GM21515 (cell line): Measurements from ENCODE around the gene FGR.

Experiments
- ATAC-seq: cut with Tn5 transposase; IDR thresholded peaks from one replicate; pipeline ENCODE4 v1.9.1; 2021; ENCODE audit not compliant: unreplicated experiment

FGR gene

DNA sequence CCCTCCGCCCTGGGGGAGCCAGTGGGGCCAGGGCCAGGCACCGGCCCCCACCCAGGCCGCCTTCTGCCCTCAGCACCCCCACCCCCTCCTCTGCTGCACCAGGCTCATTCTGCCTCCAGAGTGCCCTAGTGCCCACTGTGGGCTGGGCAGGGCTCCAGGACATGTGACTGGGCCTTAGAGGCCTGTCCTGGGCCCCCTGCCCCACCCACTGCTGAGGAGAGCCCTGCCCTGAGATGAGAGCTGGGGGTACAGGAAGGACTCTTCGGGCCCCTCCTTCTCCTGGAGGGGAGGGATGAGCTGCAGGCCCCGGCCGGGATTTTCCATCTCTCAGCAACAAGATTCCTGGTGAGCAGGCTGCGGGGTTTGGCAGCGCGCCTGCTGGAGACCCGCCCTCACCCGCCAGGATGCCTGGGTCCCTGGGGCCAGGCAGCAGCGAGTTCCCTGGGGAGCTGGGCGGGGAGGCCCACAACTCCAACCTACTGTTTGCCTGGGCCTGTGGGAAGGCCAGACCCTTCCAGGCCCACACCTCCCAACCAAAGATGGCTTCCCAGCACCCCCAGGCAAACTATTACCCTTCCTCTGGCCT lies 45.1 kb downstream of the FGR start:
- no peak for ATAC-seq

DNA sequence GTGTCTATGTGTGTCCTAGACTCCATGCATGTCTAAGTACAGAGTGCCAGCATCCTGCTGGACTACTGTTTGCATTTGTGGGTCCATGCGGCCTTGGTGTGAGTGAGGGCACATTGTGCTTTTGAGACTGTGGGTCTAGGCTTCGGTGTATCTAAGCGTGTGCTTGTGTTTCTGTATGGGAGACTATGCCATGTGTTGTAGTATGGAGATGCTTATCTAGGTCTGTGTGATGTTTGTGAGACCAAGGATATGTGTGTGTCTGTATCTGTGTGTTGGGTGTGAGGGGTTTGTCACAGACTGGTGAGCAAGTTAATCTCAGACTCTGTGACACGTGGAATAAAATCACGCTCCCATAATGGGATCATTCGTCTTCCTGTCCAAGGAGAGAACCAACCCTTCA lies 45.5 kb downstream of the FGR start:
- no peak for ATAC-seq

DNA sequence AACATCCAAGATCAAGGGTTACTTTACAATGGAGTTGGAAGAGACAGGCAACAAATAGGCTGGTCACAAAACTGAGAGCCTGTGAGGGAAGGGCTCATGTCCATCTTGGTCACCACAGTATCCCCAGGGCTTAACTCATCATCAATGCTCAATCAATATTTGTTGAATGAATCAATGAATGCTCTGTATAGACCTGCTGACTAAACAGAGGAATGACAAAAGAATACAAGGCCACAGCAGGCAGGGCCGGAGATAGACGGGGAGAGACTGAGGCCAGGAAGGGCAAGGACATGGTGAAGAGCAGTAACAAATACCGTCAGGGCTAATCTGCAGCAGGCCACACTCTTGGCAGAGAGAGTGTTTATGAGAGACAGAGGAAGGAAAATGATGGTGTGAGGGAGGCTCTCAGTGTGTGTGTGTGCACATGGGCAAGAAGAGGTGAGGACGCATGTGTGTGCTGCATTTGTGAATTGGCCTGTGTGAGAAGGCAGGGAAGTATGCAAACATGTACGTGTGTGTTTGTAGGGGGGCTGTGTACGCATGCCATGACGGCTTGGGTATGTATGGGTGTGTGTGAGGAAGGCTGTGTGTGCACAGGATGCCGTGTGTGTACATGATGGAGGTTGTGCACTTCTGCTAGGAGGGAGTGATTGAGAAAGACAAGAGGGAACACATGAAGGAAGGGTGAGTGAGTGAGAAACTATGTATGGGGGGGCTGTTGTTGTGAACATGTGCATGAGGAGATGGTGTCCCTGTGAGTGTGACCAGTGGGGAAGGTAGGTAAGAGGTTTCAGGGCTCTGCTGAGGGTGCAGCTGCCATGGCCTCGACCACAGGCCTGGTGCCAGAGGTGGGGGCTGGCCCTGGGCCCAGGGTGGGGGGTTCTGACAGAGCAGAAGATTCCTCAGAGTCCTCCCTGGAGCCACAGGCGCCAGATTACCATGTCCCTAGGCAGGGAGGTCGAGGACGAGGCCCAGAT lies 46.4 kb downstream of the FGR start:
- ATAC-seq, result no peak

DNA sequence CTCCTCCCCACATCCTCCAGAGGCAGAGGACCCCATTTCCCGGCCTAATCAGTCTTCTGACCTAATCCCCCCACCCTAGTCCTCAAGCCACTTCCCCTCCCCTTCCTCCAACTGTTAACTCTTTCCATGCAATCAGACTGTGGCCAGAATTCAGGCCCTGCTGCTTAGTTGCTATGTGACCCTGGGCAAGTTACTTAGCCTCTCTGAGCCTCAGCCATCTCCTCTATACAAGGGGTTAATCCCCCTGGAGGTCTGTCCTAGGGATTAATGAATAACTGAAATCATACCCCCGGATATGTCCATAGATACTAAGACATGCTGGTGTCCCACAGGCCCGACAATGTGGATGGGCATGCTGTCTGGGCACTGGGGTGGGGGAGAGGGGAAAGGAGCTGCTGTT lies 49.3 kb downstream of the FGR start:
- no peak for ATAC-seq

DNA sequence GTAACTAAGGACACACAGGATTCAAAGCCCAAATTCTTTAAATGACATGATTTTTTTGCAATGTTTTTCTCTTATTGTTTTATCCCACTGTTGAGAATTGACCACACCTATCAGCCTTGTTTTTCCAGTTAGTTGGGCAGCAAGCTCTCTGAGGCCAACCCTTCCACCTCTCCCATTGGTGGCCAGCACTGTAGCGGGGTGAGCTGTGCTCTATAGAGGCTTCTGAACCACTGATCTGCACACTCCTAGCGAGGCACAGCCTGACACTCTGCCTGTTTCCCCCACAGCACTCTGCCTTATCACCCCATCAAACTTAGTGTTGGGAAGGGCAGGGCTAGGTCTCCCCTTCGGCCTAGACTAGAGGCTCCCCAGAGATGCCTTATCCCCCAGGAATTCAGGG lies 50.5 kb downstream of the FGR start:
- no peak for ATAC-seq

DNA sequence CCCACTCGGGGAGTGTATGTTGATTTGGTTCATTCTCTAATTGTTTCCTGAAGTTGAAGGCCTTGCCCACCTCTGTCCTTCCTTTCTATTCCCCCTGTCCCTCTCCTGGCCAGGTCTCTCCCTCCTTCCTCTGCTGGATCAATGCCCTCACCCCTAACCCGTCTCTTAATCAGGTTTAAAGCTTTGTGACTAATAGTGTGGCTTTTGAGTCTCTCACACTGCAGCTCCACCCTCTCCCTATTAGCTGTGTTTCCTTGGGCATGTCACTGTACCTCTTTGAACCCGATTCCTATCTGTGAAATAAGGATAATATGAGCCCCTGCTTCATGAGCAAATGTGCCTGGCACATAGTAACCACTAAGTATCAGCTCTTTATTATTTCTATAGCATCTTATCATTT lies 51.5 kb downstream of the FGR start:
- ATAC-seq, result no peak

DNA sequence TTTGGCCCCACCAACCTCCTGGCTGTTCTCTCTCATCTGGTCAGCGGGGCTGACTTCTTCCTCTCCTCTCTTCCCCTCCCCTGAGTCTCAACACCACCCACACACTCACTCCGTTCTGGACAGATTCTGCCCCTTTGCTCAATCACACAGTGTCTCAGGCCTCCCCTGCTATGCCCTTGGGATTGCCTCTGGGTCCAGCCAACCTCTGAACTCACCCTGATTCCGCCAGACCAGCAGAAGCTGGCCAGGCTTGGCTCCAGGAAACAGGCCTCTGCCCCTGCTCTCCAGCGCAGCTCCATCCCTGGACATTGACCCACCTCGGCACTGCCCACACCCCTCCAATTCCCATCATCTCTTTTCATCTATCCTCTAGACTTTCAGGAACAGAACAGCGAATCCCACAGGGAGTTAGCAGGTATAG lies 53.2 kb downstream of the FGR start:
- ATAC-seq, result no peak

DNA sequence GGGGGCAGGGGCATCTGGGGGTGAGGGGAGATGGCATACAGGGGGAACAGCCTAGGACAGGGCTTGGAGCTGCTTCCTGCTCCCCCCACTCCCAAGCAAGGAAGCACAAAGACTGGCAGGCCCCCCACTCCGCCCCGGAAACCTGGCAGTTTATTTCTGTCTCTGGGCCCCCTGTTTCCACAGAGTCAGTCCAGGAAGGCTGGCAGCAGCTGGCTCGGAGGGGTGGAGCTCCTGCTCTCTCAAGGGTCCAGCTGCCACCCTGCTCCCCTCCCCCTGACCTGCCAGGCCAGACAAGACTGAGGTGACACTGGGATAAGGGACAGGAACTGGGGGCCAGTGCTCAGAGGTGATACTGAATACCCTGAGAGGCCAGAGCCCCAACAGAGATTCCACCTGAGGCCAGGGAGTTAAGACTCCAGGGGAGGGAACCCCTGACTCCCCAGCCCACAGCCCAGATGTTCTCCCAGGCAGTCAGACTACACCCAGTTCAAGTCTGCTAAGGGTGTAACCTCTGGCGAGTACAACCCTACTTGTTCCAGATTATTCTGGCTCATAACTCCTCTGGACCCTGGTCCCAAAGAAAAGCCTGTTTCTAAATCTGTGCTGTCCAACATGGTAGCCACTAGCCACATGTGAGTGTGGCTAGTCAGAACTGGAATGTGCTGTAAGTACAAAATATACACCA lies 57.3 kb downstream of the FGR start:
- ATAC-seq, result no peak

DNA sequence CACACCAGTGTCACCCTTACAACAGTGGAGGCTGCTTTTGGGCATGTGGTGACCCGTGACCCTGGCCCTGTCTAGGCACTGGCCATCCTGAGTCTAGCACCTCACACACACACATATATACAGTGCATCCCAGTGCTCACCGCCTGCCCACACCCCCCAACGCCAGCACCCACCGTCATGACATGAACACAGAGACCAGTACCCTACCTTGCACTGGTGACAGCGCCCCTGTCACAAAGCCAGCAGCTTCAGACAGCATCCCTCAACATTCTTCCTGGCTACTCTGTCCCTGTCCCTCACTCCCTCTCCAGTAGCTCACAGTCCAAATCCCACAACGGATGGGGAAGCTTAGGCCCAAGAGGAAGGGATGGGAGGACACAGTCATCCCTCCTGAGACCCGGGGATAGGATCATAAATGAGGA lies 58.2 kb downstream of the FGR start:
- ATAC-seq, result no peak

DNA sequence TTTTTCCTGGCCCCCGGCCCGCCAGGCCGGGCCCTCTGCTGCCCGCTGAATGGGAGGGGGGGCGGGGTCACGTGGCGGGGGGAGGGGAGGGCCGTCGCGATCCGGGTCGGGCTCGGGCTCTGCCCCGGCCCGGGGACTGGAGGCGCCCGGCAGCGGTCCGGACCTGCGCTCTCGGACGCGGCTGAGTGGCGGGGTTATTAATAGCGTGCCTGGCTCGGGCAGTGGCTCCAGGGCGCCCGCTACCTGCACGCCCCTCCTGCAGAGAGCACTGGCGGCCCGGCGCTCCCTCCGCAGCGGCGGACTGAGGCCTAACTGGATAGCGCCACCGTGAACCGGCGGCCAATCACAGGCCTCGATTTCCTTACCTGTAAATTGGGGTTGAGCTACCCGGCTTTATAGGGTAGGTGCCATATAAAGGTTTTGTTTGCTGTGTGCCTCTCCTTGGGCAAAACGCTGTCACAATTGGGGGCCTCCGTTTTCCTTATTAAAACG lies 59.1 kb downstream of the FGR start:
- ATAC-seq, result no peak

DNA sequence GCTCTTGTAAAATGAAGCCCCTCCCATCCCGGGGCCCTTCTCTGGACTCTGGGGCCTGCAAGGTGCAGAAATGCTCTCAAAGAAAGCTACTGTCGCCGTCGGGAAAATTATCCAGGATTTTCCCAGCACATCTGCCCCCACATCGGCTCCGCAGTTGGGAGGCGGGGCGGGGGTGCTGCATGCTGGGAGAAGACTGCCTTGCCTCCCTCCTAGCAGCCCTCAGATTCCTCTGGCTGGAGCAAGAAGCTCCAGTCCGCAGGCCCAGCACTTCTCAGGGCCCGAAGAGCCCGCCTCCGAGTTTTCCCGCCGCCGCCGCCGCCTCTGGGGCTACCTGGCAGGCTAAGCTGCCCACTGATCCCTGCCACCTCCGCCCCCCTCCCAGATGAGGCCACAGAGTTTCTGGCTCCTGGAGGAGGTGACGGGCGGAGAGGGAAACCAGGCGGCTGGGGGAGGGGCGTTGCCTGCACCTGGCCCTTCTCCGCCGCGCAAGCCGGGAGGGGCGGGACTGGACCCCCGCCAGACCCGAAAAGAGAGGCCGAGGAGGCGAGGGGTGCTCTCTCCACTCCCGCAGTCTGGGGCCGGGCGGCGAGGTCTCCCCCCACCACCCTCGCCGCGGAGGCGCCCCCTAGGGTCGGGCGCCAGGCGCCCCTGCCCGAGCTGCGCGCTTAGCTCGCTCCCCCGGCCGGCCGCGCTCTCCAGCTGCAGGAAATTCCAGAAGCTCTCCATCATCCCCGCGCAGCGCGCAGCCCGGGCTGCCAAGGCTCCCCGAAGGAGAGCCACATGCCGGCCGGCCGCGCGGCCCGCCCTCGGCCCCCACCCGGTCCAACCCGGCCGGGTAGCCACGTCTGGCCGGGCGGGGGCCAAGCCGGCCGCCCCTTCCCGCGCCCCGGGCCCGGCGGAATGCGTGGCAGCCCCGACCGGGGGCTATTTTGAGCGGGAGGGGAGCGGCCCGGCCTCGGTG lies 59.8 kb downstream of the FGR start:
- no peak for ATAC-seq

DNA sequence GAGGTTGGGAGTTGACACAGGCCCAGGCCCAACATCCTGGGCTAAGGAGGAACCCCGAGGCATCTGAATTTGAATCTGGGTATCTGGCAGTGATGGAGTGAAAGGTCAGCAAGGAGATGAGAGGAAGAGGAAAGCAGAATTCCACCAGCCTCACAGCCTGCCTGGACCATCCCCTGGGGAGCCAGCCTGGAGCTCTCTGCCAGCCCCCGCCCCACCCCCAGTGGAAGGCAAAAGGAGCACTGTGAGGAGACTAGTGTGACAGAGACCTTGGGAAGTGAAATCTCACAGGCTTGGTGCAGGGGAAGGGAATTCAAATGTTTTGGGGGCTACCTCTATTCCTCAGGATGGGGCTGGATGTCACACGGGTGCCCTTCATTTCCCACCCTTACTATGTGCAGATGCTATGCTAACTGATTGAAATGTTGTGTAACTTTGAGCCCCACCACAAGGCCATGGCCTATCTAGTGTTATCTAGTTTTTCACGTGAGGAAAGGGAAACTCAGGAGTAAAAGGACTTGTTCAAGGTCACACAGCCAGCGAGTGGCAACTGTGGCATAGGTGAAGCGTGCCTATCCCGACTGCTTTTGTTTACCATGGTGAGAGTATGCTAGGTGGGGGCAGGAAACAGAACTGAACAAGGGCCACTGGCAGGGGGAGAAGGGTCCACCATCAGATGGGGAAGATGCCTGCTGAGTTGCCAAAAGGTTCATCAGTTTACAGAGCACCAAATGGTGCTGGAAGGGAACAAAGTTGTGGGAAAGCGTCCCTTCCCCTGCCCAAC lies 60.8 kb downstream of the FGR start:
- no peak for ATAC-seq

DNA sequence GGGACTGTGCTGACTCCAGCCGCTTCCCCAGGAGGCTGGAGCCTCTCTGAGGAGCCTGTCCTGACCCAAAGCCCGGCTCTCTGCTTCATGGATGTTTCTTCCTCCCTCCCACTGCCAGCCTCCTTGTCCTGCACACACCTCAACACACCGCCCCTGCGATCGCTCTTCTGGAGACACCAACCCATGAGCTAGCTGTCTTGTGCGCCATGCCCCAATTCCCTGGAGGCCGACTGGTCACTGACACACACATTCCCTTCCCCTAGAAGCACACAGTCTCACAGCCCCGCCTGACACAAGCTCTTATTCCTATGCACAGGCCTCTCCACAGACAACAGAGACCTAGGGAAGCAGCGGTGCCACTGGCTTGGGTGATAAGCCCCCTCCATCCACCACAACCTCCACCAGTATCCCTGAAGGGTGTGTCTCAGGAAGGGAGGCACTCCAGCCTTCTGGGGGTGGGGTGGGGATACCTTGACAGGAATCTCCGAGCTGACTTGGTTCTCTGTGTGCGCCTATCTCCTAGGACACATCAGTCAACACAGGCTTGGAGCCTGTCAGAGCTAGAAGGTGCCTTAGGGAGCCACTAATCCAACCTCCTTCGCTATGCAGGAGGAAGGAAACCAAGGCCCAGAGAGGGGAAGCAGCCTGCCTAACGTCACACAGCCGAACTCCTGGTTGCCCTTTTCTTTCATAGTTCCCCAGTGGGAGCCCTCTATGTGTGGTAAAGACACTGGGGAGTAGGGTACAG lies 62.1 kb downstream of the FGR start:
- ATAC-seq, result no peak

DNA sequence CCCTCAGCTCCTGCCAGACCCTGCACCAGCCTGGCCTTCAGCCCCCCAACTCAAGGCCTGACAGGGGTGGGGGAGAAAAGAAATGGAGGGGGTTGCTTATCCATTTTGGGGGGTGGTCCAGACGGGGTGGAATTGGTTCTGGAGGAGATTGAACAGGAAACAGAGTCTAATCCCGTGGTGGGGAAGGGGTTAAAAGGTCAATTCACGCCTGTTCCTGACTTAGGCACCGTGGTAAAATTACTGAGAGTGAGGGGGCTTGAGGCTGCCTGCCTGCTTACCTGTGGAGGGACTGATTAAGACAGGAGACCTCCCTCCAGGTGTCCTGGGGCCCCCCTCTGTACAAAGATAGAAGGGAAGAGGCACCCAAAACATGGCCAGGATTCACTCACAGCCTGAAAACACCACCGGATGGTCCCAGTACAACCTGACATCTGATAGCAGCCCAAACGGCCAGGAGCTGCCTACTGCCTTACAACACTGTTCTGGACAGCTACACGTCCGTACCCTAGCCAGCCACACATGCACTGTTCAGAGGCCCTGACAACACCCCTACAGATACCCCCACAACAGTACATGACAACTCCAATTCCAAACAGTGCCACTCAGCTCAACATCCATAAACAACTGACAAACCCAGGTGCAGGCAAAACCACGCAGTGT lies 62.8 kb downstream of the FGR start:
- ATAC-seq, result no peak

DNA sequence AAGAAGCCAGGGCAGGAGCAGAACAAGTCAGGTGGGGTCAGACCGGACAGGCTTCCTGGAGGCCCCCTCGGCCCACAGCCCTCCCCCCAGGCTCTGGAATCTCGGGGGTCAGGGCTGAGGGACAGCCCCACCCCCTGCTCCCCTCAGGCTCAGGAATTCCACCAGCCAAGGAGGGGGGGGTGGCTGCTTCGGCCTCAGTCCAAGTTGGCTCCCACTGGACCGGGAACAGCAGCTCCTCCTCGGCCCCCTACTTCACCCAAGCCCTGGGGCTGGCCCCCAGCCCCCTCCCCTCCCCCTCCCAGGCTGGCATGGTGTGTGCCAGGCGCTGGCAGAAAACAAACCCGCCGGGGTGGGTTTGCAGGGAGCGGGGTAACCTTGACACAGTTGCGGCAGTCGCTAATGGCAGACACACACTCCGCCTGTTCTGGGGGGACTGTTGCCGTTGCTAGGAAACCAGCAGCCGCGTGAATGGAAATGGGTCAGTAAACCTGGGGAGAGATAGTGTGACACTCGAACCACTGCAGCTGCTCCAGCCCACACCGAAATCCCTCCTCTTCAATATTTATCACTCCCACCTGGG lies 63.5 kb downstream of the FGR start:
- ATAC-seq, result no peak

DNA sequence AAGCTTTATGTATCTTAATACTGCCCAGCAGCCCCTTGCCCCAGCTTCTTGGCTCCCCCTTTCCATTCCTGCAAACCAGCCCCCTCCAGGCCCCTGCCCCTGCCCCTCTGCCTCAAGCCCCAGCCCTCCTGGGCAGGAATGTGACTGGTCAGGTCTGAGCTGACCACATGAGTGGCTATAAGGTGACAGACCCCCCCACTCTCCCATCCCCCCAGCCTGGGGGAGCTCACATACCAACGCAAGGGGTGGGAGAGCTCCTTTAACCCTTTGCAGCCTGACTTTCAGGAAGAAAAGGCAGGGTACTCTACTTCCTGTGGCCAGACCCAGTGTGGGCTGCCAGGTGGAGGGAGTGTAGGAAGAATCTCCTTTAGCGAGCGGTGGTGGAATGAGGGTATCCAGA lies 64.2 kb downstream of the FGR start:
- ATAC-seq, result no peak

DNA sequence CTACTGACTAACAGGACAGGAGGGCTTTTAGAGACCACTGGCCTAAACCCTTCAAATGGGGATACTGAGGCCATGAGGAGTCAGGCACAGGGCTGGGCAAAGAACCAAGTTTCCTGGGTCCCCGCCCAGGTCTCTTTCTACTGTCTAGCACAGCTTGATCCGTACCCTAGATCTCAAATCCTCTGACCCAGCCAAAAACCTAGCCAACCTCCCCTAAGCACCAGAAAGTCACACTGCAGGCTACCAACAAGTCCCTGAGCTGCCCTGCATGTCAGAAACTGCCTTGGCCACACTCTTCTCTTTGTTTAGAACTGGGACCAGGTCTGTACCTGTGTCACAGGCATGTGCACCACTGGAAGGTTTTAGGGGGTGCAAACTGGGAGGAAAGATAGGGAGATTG lies 64.6 kb downstream of the FGR start:
- no peak for ATAC-seq
